GM18498 (cell line): ENCODE data around the gene HMCN1.

ENCODE experiments used
- ATAC-seq: cut with Tn5 transposase; IDR thresholded peaks from one replicate; pipeline ENCODE4 v1.9.1; 2021; ENCODE audit warnings: mild to moderate bottlenecking, moderate library complexity; ENCODE audit not compliant: unreplicated experiment

Gene HMCN1

GRCh38 chr1:185895208-185895900 lies 161.2 kb downstream of the HMCN1 start:
- ATAC-seq = no peak

DNA sequence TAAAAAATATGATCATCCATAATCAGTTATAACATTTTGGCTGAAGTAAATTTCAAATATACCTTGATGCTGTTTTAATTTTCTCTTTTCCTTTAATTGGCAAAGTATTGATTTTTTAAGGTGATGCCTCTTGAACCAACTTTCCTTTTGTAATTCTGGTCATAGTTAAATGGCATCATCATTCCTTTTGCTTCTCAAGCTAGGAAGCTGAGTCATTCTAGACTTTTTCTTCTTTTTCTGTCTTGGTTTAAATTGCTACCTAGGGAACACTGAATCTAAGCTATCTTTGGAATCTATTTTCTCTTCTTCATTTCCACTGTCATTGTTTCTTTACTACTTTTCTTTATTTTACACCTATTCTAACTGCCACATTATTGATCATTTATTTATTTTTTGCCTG lies 162.7 kb downstream of the HMCN1 start:
- no peak for ATAC-seq

GRCh38 chr1:185906186-185906585 lies 172.0 kb downstream of the HMCN1 start:
- ATAC-seq = no peak

- ATAC-seq = no peak
Measured at GRCh38 chr1:185907246-185907645, 173.1 kb downstream of the HMCN1 start.

GRCh38 chr1:185911978-185912377 lies 177.8 kb downstream of the HMCN1 start:
- ATAC-seq = no peak

DNA sequence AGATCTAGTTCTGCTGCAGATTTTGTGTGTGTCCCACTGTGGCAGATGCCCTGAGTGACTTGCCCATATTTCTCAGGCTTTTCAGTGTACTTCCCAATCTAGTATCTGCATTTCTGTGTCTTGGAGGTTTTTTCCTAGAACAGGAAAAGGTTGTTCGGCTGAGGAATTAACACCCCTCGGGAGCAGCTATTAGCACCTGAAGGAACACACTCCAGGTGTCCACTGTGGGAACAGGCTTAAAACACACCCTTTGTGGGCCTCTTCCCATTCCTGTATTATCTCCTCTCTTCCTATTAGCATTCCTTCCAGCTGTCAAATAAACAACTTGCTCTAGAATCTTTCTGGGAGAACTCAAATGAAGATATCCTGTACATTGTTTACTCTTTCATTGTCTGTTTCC lies 178.3 kb downstream of the HMCN1 start:
- ATAC-seq = no peak

GRCh38 chr1:185914089-185914488 lies 179.9 kb downstream of the HMCN1 start:
- no peak for ATAC-seq

GRCh38 chr1:185916861-185917260 lies 182.7 kb downstream of the HMCN1 start:
- ATAC-seq = no peak

DNA sequence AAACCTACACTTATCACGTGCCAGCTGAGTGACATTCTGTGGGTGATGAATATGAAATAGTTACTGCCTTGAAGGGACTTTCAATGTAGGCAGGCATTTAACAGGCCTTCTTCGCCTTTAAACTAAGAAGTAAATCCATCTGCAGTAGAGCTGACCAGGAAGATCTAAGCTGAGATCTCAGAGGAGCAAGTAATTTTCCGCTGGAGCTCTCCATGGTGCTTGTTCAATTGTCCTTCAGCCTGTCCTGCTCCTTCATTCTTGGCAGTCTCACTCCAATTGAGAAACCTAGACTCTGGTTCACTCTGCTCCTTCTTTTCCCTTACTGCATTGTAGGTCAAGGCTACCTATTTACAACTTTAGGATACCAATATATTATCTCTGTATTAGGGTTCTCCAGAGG lies 183.5 kb downstream of the HMCN1 start:
- no peak for ATAC-seq

DNA sequence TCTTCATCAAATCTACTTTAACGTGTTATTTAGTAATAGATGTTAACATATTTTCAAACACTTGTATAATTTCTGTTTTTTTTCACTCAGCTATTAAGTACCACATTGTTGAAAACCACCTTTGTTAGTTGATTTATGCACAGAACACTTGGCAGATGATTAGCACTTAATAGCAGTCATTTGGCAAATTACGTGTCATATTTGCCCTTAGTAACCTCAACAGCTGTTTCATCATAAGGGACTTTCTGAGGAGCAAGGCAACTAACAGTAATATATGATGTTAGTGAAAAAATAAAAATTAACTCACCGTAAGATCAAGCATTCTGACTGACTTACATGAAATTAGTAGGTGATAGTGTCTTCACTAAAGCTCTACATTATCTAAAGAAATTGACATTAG lies 186.4 kb downstream of the HMCN1 start:
- no peak for ATAC-seq

GRCh38 chr1:185921636-185922035 lies 187.4 kb downstream of the HMCN1 start:
- no peak for ATAC-seq

GRCh38 chr1:185926588-185926987 lies 192.4 kb downstream of the HMCN1 start:
- no peak for ATAC-seq

DNA sequence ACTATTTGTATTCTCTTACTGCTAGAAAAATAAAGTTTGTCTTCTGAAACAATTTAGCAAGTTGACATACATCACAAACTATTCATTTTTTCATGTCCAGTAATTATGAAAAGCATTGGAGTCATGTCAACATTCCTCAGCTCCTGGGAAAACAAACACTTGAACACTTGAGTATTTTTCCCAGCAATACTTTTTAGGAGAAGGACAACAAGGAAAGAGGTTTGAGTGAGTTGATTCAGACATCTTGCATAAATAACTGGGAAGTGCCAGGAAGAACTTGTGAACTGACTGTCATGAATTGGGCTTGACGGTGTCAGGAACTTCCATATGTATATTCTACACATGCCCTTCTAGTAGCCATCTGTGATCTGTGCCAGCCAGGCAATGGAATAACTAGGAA lies 195.6 kb downstream of the HMCN1 start:
- ATAC-seq = no peak

DNA sequence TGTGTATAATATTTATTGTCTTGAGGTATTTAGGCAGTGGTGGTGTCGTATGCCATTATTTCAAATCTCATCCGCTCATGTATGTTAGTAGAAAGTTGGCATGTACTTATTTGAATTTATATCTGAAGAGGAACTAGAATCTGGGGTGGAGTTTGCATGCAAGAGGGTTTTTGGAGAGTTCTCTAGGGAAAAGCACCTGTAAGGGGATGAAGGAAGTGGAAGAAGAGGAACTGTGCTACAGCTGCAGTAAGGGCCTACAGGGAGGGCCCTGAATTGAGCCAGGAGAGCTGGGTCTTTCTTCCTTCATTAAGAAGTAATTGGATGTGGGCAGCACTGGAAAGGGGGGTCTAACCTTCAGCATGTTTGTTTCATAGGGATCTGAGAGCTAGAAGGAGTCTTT lies 197.2 kb downstream of the HMCN1 start:
- no peak for ATAC-seq

- ATAC-seq = no peak
Measured at GRCh38 chr1:185933580-185933979, 199.4 kb downstream of the HMCN1 start.

DNA sequence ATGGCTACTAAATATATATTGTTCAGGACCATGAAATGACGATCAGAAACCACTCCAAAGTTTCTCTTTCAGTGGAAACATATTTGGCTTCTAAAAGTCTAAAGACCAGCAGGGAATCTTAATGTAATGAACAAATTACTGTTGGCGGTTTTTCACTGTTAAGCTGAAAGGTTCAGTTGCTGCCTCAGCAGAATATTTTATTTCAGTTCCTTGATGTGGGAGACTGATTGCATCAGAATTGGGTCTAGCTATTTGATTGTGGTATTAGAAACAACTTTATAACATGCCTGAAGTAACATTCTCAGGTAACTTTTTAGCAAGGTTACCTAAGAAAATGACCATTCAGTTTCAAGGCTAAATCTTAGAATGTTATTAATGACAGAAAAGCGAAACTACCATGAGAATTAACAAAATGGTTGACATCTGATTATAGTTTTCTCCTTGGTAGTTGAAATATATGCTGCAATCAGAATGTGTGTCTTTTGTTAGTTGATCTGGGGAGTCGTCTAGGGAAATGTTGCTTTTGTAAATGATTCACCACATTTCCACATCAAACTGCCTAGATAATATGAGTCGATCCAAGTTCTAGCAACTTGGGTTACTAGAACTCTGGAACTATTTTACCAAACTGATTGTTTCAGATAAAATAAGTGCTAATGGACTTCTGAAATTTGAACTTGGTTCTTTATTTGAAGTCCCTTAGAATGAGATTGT lies 200.4 kb downstream of the HMCN1 start:
- ATAC-seq = no peak

- no peak for ATAC-seq
Measured at GRCh38 chr1:185935360-185935759, 201.2 kb downstream of the HMCN1 start.

- no peak for ATAC-seq
Measured at GRCh38 chr1:185936641-185937040, 202.4 kb downstream of the HMCN1 start.

DNA sequence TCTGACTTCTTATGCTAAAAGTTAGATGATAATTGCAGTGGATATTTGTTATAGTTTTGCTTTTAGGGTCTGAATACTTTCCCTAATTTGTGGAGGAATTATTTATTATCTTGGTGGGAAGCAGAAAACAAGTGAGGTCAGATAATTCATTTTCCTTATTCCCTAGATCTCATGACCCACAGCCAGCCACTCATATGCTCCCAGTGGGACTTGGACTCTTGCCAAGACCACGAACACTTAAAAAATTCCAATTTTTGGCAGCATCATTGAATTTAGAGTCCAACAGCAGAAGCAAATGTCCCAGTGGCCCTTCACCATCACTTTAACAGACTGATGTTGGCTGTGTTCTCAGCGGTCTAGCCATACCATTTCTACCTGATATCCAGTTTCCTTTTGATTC lies 204.2 kb downstream of the HMCN1 start:
- ATAC-seq = no peak

- ATAC-seq = no peak
Measured at GRCh38 chr1:185939142-185939541, 205.0 kb downstream of the HMCN1 start.

DNA sequence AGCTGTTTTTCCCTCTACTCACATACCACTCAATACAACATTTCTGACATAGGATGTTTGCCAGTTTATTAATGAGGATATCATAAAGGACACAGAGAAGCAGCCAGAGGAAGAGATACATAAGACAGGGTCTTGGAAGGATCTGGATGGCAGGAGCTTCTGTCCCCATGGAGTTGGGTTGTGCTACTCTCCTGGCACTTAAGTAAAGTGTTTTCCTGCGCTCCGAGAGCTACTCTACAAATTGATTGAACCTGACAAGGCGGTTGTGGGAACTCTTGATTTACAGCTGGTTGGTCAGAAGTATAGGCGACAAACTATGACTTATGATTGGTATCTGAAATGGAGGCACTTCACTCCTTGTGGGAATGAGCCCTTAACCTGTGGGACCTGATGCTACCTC lies 208.8 kb downstream of the HMCN1 start:
- ATAC-seq = no peak

DNA sequence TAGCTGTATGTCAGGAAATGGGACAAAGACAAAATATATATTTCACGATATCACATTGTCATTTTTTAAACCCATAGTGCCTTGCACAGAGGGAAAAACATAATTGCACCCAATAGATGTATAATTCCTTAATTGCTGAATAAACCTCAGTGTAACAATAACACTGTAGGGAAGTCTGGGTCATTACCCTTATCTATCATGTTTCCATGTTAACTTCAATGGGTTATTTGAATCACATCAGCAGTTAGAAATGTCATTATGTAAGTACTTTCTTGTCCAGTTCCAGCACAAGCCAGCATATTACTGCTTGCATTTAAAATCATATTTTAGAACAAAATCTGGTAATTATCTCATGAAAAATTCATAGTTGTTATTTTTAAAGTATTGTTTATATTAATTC lies 222.7 kb downstream of the HMCN1 start:
- ATAC-seq = no peak
